ENCODE data around the gene ENDOV. TPM values are rescaled to one million over a fixed set of nuclear protein-coding genes. Genes with fewer than 3 reads are reported as not detected.

ENDOV gene
- total and polyA plus RNA-seq, 2 of the 13 experiments (the other 11 are each of a cell fraction or from before 2014, with no cell fraction given): 15.1 to 17.1 TPM

- no peak overlapping the region for H3K27ac ChIP-seq (ENCODE audit: extremely low read length, insufficient read depth, low read length)
- CTCF ChIA-PET (ENCODE audit: low intra/inter-chr PET ratio, low total read pairs): no interaction called here
- FAIRE-seq: no peak
- DNase-seq (ENCODE audit: low spot score): no peak
- intact Hi-C loops (cut with micrococcal nuclease; ENCODE audit: unreplicated experiment): no loop called here
- H4K20me1 ChIP-seq (ENCODE audit: insufficient read depth, low read length): 0 out of 2 replicates have a peak, but pooled peaks cover 2% of the 10 kb centered on the region
- H3K4me3 ChIP-seq (replicated peaks in 1 of 3; ENCODE audit: insufficient read depth in 1 of 3, low read depth in 2 of 3, low read length in 3 of 3): no peak overlapping the region
- WGBS (ENCODE audit: low lambda C conversion rate): 18% methylated on average over 3 of the region's 4 CpGs
- no peaks in the 10 kb centered on the region for H3K9me3 ChIP-seq (ENCODE audit: low read length)
- peaks cover 16 to 45% of the 10 kb centered on the region in 2 experiments; a peak in 3 of 5 replicates for H3K27me3 ChIP-seq (ENCODE audit: control insufficient read depth in 1 of 2, insufficient read depth in 2 of 2, low read length in 2 of 2)
- in situ Hi-C loops (cut with HindIII; ENCODE audit: extremely low pct_ligation_motif_present, low pct_unique_long_range_greater_than_20kb): no loop called here
- H3K4me2 ChIP-seq (ENCODE audit: low read depth, low read length): no peak overlapping the region
- BruUV-seq (replicated peaks): no TSS peak
- POLR2A ChIA-PET: no interaction called here
- TF ChIP-seq, protein P1, sequence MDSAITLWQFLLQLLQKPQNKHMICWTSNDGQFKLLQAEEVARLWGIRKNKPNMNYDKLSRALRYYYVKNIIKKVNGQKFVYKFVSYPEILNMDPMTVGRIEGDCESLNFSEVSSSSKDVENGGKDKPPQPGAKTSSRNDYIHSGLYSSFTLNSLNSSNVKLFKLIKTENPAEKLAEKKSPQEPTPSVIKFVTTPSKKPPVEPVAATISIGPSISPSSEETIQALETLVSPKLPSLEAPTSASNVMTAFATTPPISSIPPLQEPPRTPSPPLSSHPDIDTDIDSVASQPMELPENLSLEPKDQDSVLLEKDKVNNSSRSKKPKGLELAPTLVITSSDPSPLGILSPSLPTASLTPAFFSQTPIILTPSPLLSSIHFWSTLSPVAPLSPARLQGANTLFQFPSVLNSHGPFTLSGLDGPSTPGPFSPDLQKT (CRISPR knock-in tag; IDR thresholded peaks at IDR 0.05; ENCODE audit: borderline replicate concordance): no peak
- TF ChIP-seq DZIP1 (CRISPR knock-in tag; IDR thresholded peaks at IDR 0.05) (no peak), TEAD3 (CRISPR knock-in tag; optimal IDR thresholded peaks at IDR 0.05; ENCODE audit: borderline replicate concordance) (no peak), AKAP8 (CRISPR knock-in tag; IDR thresholded peaks at IDR 0.05) (no peak), SRSF4 (IDR thresholded peaks at IDR 0.05; ENCODE audit: low read depth, low read length, poor library complexity, severe bottlenecking) (no peak), ZMYM4 (CRISPR knock-in tag; IDR thresholded peaks at IDR 0.05) (no peak), TARDBP (CRISPR knock-in tag; IDR thresholded peaks at IDR 0.05) (no peak), SRSF9 (IDR thresholded peaks at IDR 0.05; ENCODE audit: borderline replicate concordance, insufficient read depth, low read depth, low read length, poor library complexity, severe bottlenecking) (no peak), KDM5A (IDR thresholded peaks at IDR 0.05; ENCODE audit: borderline replicate concordance, low read length) (no peak), ZNF629 (CRISPR knock-in tag; conservative IDR thresholded peaks at IDR 0.05) (no peak), JDP2 (CRISPR knock-in tag; IDR thresholded peaks at IDR 0.05; ENCODE audit: borderline replicate concordance) (no peak), NFE2L1 (CRISPR knock-in tag; IDR thresholded peaks at IDR 0.05; ENCODE audit: borderline replicate concordance) (no peak)
- no peak overlapping the region for H2AFZ ChIP-seq (ENCODE audit: low read length)
- no peak overlapping the region for H3K9ac ChIP-seq (ENCODE audit: insufficient read depth, low read depth, low read length)
- no peaks in the 10 kb centered on the region for H3K36me3 ChIP-seq (replicated peaks in 1 of 2; ENCODE audit: control insufficient read depth in 1 of 2, insufficient read depth in 2 of 2, low read length in 2 of 2)
- peaks cover 13% of the 10 kb centered on the region for H3K4me1 ChIP-seq (ENCODE audit: insufficient read depth, low read length)
- no peak for ATAC-seq
- no peaks in the 10 kb centered on the region for H3K79me2 ChIP-seq (ENCODE audit: insufficient read depth, low read length)
These were observed 32.8 kb downstream of the ENDOV start for GRCh38 chr17:80447790-80448189.
